Measurements from ENCODE around the gene SLC25A41.

GRCh38 chr19:6460099-6460884, 26.7 kb upstream of the SLC25A41 start:
- TF ChIP-seq EZH2 (IDR thresholded peaks at IDR 0.05; ENCODE audit: insufficient read depth, poor library complexity, severe bottlenecking), result no peak
- no peak for TF ChIP-seq EZH2phosphoT487 (IDR thresholded peaks at IDR 0.05; ENCODE audit: insufficient read depth, low read depth)
